NCI-H2081 treated with DMSO at 0.1 percent for 48 hours (cell line): ENCODE measurements around the gene ZNF415.
A peak's percentile ranks its signal among the peaks of the same experiment; 100 is the strongest.
"Not testable (repeated sequence)": the region's sequence is repeated elsewhere in the genome, so short reads cannot be mapped to it uniquely, and the experiment has no call there.

ENCODE experiments used
- DNase-seq: peaks from one replicate; lab custom pipeline; 2025; lab: John Stamatoyannopoulos, UW

ZNF415 gene

DNA sequence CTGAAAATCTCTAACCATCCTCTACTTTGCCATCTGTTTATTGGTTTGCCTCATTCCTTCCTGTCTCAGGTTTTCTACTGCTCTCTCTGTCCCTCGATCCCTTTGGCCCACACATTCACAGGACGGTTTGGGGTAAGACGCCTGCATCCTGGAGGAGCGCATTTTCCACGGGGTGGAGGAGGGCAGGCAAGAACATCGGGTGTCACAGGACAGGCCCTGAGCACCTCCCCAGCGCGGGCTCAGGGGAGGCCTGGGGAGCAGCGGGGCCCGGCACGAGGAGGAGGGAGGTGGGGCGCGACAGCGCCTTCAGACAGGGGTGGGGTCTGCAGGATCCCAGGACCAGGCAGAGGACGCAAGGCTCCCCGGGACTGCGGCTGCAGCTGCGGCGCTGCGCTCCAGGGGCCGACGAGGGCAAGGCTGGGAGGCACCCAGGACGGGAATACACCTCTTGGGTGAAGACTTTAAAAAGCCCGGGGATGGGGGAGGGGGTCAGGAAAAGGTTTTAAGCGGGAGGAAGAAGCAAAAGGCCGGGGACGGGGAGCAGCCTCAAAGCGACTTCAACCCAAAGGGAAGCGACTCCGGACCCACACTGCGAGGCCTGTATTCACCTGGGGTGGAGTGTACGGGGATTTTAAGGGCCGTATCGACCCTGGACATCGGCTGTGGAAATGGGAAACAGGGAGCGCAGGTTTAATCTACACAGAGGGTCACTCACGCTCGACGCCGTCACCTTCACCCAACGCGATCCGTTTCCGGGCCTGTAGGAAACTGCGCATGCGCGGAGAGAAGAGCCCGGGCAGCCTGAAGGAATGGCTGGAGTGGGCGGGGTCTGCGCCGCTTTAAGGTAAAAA, at the start of gene ZNF415:
TSS of gene ZNF415 (minus strand) at position 770 of the 851 bp plus-strand sequence. CDS start 10,234 bp downstream, outside the sequence.
- DNase-seq = no peak

GRCh38 chr19:53182202-53182601, 49.5 kb upstream of the ZNF415 start:
- DNase-seq = no peak

DNA sequence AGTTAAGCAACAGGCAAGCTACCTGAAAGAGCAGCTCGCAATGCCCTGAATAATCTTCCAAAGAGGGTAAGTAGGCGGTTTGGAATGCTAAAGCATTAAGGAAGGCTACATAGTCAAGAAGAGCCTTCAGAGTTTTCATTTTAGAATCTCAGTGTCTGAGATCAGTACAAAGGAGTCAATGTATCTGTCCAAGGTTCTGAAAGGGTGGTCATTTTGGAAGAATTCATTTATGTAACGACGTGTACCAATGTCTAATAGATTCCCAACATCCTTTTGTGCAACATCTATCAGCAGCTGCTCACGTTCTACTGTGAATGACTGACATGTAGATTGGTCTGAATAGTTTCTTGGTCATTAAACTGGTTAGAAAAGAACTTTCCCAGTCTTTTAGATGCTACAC, 45.3 kb upstream of the ZNF415 start:
- no peak for DNase-seq

GRCh38 chr19:53172889-53173288, 40.2 kb upstream of the ZNF415 start:
- DNase-seq = no peak

GRCh38 chr19:53165691-53166091, 33.0 kb upstream of the ZNF415 start:
- no peak for DNase-seq

- DNase-seq = no peak
Measured at GRCh38 chr19:53161123-53161522, 28.4 kb upstream of the ZNF415 start.

- DNase-seq = no peak
Measured at GRCh38 chr19:53160350-53160749, 27.6 kb upstream of the ZNF415 start.

DNA sequence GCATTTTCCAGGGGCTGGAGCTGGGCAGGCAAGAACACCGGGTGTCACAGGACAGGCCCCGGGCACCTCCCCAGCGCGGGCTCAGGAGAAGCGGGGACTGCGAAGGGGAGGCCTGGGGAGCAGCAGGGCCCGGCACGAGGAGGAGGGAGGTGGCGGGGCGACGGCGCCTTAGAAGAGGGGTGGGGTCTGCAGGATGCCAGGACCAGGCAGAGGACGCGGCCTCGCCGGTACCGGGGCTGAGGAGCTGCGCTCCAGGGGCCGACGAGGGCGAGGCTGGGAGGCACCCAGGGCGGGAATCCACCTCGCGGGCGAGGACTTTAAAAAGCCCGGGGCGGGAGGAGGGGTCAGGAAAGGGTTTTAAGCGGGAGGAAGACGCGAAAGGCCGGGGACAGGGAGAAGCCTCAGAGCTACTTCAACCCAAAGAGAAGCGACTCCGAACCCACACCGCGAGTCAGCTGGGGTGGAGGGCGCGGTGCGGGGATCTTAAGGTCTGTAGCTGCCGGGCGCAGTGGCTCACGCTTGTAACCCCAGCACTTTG, 25.5 kb upstream of the ZNF415 start:
- no peak for DNase-seq

DNA sequence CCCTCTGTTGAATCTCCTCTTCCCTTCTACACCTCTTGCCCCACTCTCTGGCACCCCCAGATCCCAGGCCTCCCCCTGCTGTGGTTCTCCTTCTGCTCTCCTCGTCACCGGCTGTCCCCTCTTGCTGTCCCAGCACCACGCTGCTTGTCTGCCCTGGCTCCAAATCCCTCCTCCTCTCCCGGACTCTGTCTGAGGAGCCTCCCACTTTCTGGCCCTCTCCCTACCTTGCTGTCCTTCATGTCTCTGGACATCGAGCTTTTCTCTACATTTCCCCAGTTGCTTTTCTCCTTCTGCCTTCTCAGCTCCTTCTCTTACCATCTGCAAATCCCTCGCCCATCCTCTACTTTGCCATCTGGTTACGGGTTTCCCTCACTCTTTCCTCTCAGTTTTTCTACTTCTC, 24.9 kb upstream of the ZNF415 start:
- DNase-seq = no peak

- no peak for DNase-seq
Measured at GRCh38 chr19:53156850-53157249, 24.1 kb upstream of the ZNF415 start.

- DNase-seq = no peak
Measured at GRCh38 chr19:53147645-53148044, 14.9 kb upstream of the ZNF415 start.

DNA sequence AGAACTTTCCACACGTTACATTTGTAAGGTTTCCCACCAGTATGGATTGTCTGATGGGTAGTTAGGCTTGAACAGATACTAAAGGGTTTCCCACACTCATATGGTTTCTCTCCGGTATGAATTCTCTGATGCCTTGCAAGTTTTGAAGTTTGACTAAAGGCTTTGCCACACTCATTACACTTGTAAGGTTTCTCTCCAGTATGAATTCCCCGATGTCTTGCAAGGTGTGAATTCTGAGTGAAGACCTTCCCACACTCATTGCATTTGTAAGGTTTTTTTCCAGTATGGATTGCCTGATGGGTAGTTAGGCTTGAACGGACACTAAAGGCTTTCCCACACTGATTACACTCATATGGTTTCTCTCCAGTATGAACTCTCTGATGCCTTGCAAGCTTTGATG, 7.6 kb upstream of the ZNF415 start:
- no peak for DNase-seq

DNA sequence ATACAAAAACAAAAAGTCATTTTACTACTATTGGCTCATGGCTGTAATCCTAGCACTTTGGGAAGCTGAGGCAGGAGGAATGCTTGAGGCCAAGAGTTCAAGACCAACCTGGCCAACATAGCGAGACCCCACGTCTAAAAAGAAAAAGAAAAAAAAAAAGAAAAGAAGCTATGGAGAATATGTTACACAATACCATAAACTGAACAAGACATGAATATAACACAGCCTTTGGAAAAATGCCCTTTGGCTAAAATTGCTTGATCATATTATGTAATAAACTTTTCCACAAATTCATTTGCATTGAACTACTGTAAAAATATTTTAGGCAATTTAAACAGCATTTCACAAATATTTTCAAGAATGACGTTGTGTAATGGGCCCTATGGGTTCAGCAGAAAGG, 3.7 kb upstream of the ZNF415 start:
- DNase-seq = no peak

DNA sequence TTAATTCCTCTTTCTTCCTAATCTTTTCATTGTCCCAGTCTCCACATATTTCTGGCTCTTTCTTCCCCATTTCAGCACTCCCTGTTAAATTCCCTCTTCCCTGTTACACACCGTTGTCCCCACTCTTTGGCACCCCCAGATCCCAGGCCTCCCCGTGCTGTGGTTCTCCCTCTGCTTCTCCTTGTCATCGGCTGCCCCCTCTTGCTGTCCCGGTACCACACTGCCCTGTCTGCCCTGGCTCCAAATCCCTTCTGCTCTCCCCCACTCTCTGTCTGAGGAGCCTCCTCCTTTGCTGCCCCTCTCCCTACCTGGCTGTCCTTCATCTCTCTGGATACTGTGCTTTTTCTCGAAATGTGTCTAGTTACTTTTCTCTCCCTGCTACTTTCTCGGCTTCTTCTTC, 983 bp downstream of the ZNF415 start:
- DNase-seq = no peak

DNA sequence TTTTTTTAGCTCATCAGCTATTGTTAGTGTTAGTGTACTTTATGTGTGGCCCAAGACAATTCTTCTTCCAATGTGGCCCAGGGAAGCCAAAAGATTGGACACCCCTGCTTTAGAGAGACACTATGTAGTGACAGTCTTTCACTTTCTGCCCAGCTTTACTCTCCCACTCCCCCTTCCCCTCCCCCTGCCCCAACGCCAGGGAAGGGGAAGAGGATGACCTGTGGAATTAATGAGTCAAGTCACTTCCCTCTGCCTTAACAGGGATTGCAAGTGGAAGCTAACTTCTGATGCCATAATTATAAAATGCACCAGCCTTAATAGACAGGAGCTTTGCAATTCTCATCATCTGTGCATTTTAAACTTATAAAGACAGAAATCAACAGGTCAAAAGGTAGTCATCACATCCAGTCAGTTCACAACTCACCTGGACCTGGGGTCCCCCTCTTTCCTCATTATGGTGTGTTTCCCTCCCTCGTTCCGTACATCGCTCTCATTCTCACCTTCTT, 1.6 kb downstream of the ZNF415 start:
- DNase-seq = no peak

- DNase-seq = no peak
Measured at GRCh38 chr19:53130506-53130905, 2.2 kb downstream of the ZNF415 start.

- DNase-seq = not testable (repeated sequence)
Measured at GRCh38 chr19:53126733-53127526, 5.8 kb downstream of the ZNF415 start.

DNA sequence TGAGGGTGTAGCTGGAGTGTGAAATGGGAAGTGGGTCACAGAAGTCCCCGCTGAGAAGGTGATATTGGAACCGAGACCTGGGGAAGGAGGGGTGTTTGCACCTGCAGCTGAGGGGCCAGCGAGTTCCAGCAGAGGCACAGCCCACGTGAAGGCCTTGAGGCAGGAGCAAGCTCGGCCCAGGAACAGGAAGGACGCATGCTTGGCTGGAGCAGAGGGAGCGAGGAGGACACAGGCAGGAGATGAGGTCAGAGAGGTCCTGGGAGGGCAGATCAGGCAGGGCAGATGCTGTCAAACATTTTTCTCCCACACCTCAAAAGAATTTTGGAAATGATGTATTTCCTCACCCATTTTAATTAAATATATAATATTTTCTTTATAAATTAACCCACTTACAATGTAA, 9.3 kb downstream of the ZNF415 start:
- no peak for DNase-seq

- DNase-seq = no peak
Measured at GRCh38 chr19:53112286-53112685, 20.4 kb downstream of the ZNF415 start.

GRCh38 chr19:53109527-53109926, 23.2 kb downstream of the ZNF415 start:
- DNase-seq = no peak

DNA sequence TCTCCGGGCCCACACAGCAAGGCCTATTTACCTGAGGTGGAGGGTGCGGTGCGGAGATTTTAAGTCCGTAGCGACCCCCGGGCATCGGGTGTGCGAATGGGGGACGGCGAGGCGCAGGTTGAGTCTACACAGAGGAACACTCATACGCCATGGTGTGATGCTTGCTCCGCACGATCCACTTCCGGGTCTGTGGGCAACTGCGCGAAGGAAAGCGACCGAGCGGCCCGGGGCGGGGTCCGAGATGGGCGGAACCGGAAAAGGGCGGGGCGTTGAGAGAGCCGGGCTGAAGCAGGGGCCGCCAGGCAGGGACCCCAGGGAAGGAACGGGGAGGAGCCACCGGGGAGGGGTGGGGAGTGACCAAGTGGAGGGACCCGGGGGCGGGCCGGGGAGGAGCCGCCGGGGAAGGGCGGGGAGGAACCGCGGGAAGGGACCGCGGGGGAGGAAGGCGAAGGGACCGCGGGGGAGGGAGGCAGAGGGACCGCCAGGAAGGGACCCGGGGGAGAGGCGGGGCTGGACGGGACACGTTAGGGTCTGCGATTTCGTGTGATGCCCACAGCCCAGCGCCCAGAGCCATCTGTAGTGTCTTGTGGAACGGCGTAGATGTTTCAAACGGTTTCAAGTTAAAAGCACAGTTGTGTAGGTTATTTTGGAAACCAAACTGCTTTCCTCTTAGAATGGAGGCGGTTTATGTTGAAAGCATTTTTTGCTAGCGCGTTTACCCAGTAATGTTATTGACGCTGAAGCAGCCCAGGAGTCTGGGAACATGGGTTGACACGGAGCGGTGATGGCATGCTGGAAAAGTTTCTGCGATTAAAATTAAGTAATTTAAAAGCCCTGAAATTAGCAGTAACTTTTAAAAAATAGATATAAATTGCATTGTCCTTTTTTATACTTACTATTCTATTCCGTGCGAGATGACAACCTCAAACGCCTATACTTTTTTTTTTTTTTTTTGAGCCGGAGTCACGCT, 29.2 kb downstream of the ZNF415 start, which contains the start of gene ZNF160:
TSS of gene ZNF160 (minus strand) at position 189 of the 970 bp plus-strand sequence. CDS start 17,146 bp downstream, outside the sequence.
- DNase-seq = peak; percentile 71
